Measurements from ENCODE around the gene OR4K2. TPM values are rescaled to one million over a fixed set of nuclear protein-coding genes. Genes with fewer than 3 reads are reported as not detected.
"Not testable (repeated sequence)": the region's sequence is repeated elsewhere in the genome, so short reads cannot be mapped to it uniquely, and the experiment has no call there.

OR4K2 gene, protein sequence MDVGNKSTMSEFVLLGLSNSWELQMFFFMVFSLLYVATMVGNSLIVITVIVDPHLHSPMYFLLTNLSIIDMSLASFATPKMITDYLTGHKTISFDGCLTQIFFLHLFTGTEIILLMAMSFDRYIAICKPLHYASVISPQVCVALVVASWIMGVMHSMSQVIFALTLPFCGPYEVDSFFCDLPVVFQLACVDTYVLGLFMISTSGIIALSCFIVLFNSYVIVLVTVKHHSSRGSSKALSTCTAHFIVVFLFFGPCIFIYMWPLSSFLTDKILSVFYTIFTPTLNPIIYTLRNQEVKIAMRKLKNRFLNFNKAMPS
- total RNA-seq: not detected

DNA sequence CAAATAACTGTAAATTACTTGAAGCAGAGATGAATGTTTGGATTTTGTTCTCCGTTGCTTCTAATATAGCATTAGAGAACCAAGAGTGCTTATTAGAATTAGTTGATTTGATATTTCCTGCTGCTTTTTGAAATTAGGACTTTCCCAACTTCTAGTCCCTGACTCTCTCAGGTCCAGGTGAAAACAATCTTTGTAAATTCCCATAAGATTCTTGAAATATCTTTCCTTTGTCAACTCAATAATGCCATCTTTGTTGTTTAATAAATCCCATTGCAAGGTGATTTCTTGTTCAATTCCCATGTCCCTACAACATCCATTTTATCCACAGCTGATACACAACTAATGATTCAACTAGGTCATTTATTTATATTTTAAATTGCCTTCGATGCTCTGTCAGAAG, at the start of gene OR4K2:
Gene OR4K2, plus strand, starts transcription at position 301 of the 400 bp plus-strand sequence. CDS start 1,126 bp downstream, outside the sequence.
- CTCF ChIA-PET: no interaction called here
- POLR2A ChIA-PET: no interaction called here

DNA sequence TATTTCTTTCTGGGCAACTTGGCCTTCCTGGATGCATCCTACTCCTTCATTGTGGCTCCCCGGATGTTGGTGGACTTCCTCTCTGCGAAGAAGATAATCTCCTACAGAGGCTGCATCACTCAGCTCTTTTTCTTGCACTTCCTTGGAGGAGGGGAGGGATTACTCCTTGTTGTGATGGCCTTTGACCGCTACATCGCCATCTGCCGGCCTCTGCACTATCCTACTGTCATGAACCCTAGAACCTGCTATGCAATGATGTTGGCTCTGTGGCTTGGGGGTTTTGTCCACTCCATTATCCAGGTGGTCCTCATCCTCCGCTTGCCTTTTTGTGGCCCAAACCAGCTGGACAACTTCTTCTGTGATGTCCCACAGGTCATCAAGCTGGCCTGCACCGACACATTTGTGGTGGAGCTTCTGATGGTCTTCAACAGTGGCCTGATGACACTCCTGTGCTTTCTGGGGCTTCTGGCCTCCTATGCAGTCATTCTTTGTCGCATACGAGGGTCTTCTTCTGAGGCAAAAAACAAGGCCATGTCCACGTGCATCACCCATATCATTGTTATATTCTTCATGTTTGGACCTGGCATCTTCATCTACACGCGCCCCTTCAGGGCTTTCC, 47.2 kb upstream of the OR4K2 start:
- CTCF ChIA-PET: interaction anchor here (0.6 kb wide), 1 partner anchor 13 kb away, joined by 5 read pairs; no protein-coding TSS in a partner anchor
- POLR2A ChIA-PET: not testable (repeated sequence)

GRCh38 chr14:19828314-19828713, 46.6 kb upstream of the OR4K2 start:
- CTCF ChIA-PET: no interaction called here
- POLR2A ChIA-PET: no interaction called here

GRCh38 chr14:19834203-19834848, 40.6 kb upstream of the OR4K2 start:
- CTCF ChIA-PET, POLR2A ChIA-PET: not testable (repeated sequence)

DNA sequence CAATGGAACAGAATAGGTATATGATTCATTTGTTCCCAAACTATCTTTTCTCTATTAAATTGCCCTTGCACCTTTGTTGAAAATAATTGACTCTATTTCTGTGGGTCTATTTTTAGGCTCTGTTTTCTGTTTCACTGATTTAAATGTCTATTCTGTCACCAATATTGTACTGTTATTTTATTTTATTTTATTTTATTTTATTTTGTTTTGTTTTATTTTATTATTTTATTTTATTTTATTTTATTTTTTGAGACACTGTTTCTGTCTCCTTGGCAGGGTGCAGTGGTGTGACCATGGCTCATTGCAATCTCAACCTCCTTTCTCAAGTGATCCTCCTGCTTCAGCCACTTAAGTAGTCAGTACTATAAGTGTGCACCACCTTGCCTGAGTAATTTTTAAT, 36.5 kb upstream of the OR4K2 start:
- POLR2A ChIA-PET: no interaction called here
- CTCF ChIA-PET: no interaction called here

GRCh38 chr14:19851365-19851764, 23.6 kb upstream of the OR4K2 start:
- CTCF ChIA-PET: no interaction called here
- POLR2A ChIA-PET: no interaction called here

GRCh38 chr14:19866061-19866669, 8.8 kb upstream of the OR4K2 start:
- POLR2A ChIA-PET, CTCF ChIA-PET: not testable (repeated sequence)

GRCh38 chr14:19873178-19873577, 1.8 kb upstream of the OR4K2 start:
- POLR2A ChIA-PET: no interaction called here
- CTCF ChIA-PET: no interaction called here

- CTCF ChIA-PET: no interaction called here
Measured at GRCh38 chr14:19878029-19878642, 3.2 kb downstream of the OR4K2 start.

DNA sequence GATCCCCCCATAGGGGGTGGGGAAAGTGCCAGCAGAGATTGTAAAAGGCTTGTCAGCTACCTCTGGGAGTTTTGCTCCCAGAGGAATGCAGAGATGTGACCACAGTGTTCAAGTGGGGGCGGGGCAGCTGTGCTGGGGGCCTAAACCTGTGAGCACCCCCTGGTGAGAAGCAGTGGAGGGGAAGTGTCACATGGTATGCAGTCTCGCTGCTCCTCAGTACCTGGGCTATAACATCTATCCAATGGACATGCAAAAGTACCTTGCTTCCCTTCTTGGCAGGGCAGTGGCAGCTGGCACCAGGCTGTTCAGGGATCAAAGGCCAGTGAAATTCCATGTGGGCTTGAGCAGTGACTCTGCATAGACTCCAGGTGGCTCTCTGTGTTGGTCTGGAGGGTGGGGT, 20.3 kb downstream of the OR4K2 start:
- CTCF ChIA-PET: no interaction called here
- POLR2A ChIA-PET: no interaction called here

More at GRCh38 chr14:19878029-19878642, 3.2 kb downstream of the OR4K2 start:
- POLR2A ChIA-PET: no interaction called here

DNA sequence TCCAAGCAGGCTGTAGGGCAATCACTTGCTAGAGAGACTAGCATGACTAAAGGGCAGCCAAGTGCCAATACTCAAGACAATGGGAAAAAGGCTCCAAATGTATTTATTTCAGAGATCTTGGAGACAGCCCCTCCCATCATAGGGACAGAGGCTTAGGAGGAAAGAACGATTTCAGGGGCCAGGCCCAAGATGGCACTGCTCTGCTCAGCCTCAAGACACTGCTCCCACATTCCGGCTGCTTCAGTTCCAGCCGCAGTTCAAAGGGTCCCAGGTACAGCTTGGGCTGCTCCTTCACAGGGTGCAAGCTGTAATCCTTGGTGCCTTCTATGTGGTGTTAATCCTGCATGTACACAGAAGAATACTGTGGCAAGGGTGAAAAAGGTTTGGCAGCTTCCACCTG, 26.1 kb downstream of the OR4K2 start:
- ChIA-PET CTCF (no interaction called here), POLR2A (no interaction called here)

DNA sequence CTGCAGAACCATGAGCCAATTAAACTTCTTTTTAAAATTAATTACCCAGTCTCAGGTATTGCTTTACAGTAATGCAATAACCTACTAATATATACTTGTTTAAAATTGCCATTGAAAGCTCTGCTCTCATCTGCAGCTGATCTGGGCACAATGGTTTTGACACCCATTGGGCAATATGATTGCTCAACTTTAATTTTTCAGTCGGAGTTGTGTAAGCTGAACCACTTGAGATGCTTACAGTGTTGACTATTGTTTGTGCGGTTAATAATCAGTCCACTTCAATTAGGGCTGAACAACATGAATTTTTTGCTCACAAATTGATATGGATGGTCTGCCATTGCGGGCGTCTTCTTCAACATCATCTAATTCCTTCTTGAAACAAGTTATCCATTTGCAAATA, 27.5 kb downstream of the OR4K2 start:
- ChIA-PET CTCF (no interaction called here), POLR2A (no interaction called here)

DNA sequence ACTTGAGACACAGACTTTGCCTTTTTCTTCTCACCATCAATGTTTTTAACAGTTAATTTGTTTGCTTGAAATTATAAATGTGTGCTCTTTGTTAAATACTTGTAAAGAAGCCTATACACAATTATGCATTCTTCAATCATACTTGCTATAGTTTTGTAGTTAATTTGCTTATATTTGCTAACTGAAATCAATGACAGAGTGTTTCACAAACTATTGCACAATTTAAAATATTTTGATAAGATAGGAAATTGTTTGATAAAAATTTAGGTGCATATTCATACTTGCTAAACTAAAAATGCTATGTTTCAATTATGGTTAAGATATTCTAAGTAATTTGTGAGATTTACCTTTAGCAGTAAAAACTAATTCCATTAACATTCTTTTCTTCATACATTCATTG, 31.7 kb downstream of the OR4K2 start:
- ChIA-PET CTCF (no interaction called here), POLR2A (no interaction called here)

GRCh38 chr14:19911114-19911513, 36.2 kb downstream of the OR4K2 start:
- CTCF ChIA-PET: no interaction called here
- POLR2A ChIA-PET: no interaction called here

- CTCF ChIA-PET: no interaction called here
- POLR2A ChIA-PET: interaction anchor here (0.6 kb wide), 1 partner anchor 538 kb away, joined by 9 read pairs; the partner anchor contains the start of gene APEX1
Measured at GRCh38 chr14:19917243-19917642, 42.3 kb downstream of the OR4K2 start.

DNA sequence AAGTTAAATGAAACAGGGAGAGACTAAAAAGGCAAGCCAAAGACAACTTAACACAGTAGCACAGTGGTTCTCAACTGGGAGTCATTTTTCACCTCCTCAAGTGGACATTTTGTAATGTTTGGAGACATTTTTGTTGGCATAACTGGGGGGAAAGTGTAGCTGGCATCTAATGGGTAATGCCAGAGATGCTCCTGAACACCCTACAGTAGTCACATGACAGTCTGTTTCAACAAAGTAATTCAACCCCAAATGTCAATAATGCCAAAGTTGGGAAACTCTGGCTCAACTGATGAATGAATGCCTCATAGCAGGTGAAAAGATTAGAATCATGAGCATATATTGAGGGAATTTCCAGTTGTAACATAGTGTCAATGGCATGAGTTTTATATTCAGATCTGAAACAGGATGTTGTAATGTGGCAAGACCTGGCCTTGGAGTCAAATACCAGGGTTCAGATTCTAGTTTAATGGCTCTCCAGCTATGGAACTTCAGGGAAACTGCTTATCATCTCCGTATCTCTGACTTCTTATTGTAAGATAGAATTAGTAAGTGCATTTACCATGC, 43.1 kb downstream of the OR4K2 start:
- POLR2A ChIA-PET: no interaction called here
- CTCF ChIA-PET: no interaction called here

GRCh38 chr14:19918553-19919264, 43.8 kb downstream of the OR4K2 start:
- ChIA-PET CTCF (no interaction called here), POLR2A (no interaction called here)

- POLR2A ChIA-PET: no interaction called here
- CTCF ChIA-PET: no interaction called here
Measured at GRCh38 chr14:19920021-19920657, 45.2 kb downstream of the OR4K2 start, which contains the start of gene OR4K5. OR4K5 (plus strand) TSS chr14:19920607; CDS start chr14:19920607, 0 bp downstream.

DNA sequence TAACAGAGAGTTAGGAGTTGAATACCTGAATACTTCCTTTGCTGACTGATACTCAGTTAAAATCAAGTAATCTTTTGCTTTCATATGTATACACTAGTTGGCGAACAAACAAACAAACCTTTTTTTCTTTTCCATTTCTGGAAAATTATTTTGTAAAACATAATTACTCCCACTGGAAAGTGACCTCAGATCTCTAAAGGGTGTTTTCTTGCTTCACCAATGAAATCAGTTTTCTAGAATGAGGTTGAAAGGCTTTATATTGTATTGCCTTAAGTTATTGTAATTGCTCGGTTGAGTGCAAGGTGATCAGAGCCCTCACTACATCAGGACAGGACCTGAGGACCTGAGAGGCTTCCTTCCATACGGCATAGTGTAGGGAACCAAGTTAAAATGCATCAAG, 55.7 kb downstream of the OR4K2 start, which contains the start of gene OR4K1:
Gene OR4K1, plus strand, starts transcription at position 301 of the 400 bp plus-strand sequence. CDS start 4,750 bp downstream, outside the sequence.
- ChIA-PET CTCF (no interaction called here), POLR2A (no interaction called here)
